B cell (primary cell): Measurements from ENCODE around the gene RHBDF1. TPM values are rescaled to one million over a fixed set of nuclear protein-coding genes. Genes with fewer than 3 reads are reported as not detected.

Source experiments
- ATAC-seq: fragments of 200-7000 bp; cut with Tn5 transposase; one replicate; pipeline ENCODE4 v1.10.0; 2021; ENCODE audit warnings: low read depth, mild to moderate bottlenecking, moderate number of reproducible peaks, moderate library complexity
- CTCF ChIA-PET: fragments of 350-600 bp; sonication (Branson Sonifier 250); formaldehyde crosslinking; loops from one replicate; lab custom pipeline; 2021; ENCODE audit warnings: antibody characterized with exemption, inconsistent platforms; lab: Charles Lee
- POLR2A ChIA-PET: fragments of 350-600 bp; sonication (Branson Sonifier 250); formaldehyde crosslinking; loops from one replicate; lab custom pipeline; 2021; ENCODE audit warnings: antibody characterized with exemption; lab: Charles Lee
- DNase-seq: peaks from one replicate; pipeline ENCODE4 v3.0.0; 2013
- H2AFZ ChIP-seq: 2 replicates; pipeline ENCODE4 v1.6.1; 2012; ENCODE audit warnings: mild to moderate bottlenecking, low read depth, low read length; ENCODE audit not compliant: insufficient read depth, poor library complexity, severe bottlenecking
- H3K27ac ChIP-seq, 2 donors: 1 replicate in 1 of 2; 2 replicates in 1 of 2; pipeline ENCODE4 v1.5.1; 2012 to 2013; ENCODE audit warnings: low read length in 2 of 2, mild to moderate bottlenecking in 2 of 2, moderate library complexity in 1 of 2
- H3K27me3 ChIP-seq, 4 experiments: fragments of 200-600 bp in 1 of 4; sonication (generic) in 1 of 4; replicated peaks in 1 of 4; 1 replicate in 2 of 4; 2 replicates in 2 of 4; pipeline versions ENCODE4 v1.6.1 to v1.7.0; 2013 to 2016; ENCODE audit warnings: low read length in 3 of 4, mild to moderate bottlenecking in 2 of 4, mixed read lengths in 1 of 4, moderate library complexity in 1 of 4; ENCODE audit not compliant: insufficient read depth in 4 of 4, control insufficient read depth in 3 of 4; ENCODE audit errors: control extremely low read depth in 1 of 4
- H3K36me3 ChIP-seq, 2 experiments: replicated peaks in 1 of 2; 1 replicate in 1 of 2; 2 replicates in 1 of 2; pipeline versions ENCODE4 v1.6.1 to v1.7.1; 2013; ENCODE audit warnings: low read length in 1 of 2; ENCODE audit not compliant: insufficient read depth in 2 of 2, control insufficient read depth in 1 of 2; ENCODE audit errors: control extremely low read depth in 1 of 2, extremely low read depth in 1 of 2
- H3K4me1 ChIP-seq, 2 donors: fragments of 200-600 bp in 1 of 2; sonication (generic) in 1 of 2; 1 replicate in 1 of 2; 2 replicates in 1 of 2; pipeline versions ENCODE4 v1.5.1 to v1.6.1; 2013 to 2017; ENCODE audit warnings: low read length in 2 of 2; ENCODE audit not compliant: control insufficient read depth in 2 of 2, insufficient read depth in 2 of 2
- H3K4me2 ChIP-seq: replicated peaks from 2 replicates; pipeline ENCODE3; 2012; ENCODE audit warnings: mild to moderate bottlenecking, low read depth, low read length; ENCODE audit not compliant: poor library complexity, severe bottlenecking
- H3K4me3 ChIP-seq, 5 experiments: fragments of 200-600 bp in 1 of 5; sonication (generic) in 1 of 5; 1 replicate in 3 of 5; 2 replicates in 2 of 5; pipeline versions ENCODE4 v1.5.1 to v1.7.0; 2011 to 2016; ENCODE audit warnings: low read length in 4 of 5, mild to moderate bottlenecking in 4 of 5, low read depth in 2 of 5, control low read depth in 1 of 5, moderate library complexity in 1 of 5; ENCODE audit not compliant: insufficient read depth in 1 of 5; ENCODE audit errors: control extremely low read depth in 1 of 5, extremely low read depth in 1 of 5
- H3K79me2 ChIP-seq: fragments of 200-600 bp; sonication (generic); one replicate; pipeline ENCODE4 v1.6.0; 2016; ENCODE audit warnings: low read length; ENCODE audit not compliant: control insufficient read depth, insufficient read depth
- H3K9ac ChIP-seq: fragments of 200-600 bp; sonication (generic); 2 replicates; pipeline ENCODE4 v1.6.1; 2017; ENCODE audit warnings: mild to moderate bottlenecking, low read length, moderate library complexity
- H3K9me3 ChIP-seq, 3 donors: one replicate each; pipeline versions ENCODE4 v1.6.1 to v1.7.1; 2013; ENCODE audit warnings: low read length in 2 of 3; ENCODE audit not compliant: control insufficient read depth in 2 of 3, insufficient read depth in 1 of 3; ENCODE audit errors: control extremely low read depth in 1 of 3
- H4K20me1 ChIP-seq: 2 replicates; pipeline ENCODE4 v1.6.0; 2012; ENCODE audit warnings: mild to moderate bottlenecking, low read length; ENCODE audit not compliant: insufficient read depth, control insufficient read depth, poor library complexity, severe bottlenecking
- H3K27ac Mint-ChIP-seq: one replicate; pipeline ENCODE4 v1.8.0; 2021; ENCODE audit warnings: mixed read lengths
- H3K27me3 Mint-ChIP-seq: one replicate; pipeline ENCODE4 v1.8.0; 2021; ENCODE audit warnings: mixed read lengths
- H3K4me1 Mint-ChIP-seq: one replicate; pipeline ENCODE4 v1.8.0; 2021; ENCODE audit warnings: mixed read lengths
- H3K4me3 Mint-ChIP-seq: one replicate; pipeline ENCODE4 v1.8.0; 2021; ENCODE audit warnings: mixed read lengths
- H3K9me3 Mint-ChIP-seq: one replicate; pipeline ENCODE4 v1.8.0; 2022; ENCODE audit warnings: mixed read lengths; ENCODE audit not compliant: insufficient read depth
- CTCF ChIP-seq: fragments of 200-600 bp; IDR thresholded peaks from one replicate; pipeline ENCODE4 v1.8.0; 2022; ENCODE audit warnings: antibody characterized with exemption, mild to moderate bottlenecking
- EZH2 ChIP-seq: IDR thresholded peaks from 2 replicates; pipeline ENCODE4 v1.6.1; 2012; ENCODE audit warnings: borderline replicate concordance, low read depth, mild to moderate bottlenecking, moderate library complexity, low read length; ENCODE audit not compliant: insufficient read depth, poor library complexity, severe bottlenecking
- WGBS: methylation state at CpG from one replicate; pipeline ENCODE4 v1.1.5; 2013; ENCODE audit warnings: missing lambda C conversion rate; ENCODE audit not compliant: insufficient coverage; 5-methylcytosine and 5-hydroxymethylcytosine counted together
- intact Hi-C: fragments of 100-400 bp; cut with micrococcal nuclease; formaldehyde crosslinking; loops from one replicate; pipeline ENCODE4 v1.10.0; 2022
- polyA plus RNA-seq: library from polyadenylated mRNA; depleted of rRNA; stranded (reverse); fragments of >200 nt; gene quantifications from 2 replicates; pipeline ENCODE4 v1.2.3, GENCODE V29; 2012
- total RNA-seq, 2 donors: library from RNA; stranded (reverse); fragments of 120-200 nt in 1 of 2; gene quantifications; 1 replicate in 1 of 2; 2 replicates in 1 of 2; pipeline versions ENCODE4 v1.2.3 to v1.2.4, GENCODE V29; 2013 to 2022

RHBDF1 gene
- total and polyA plus RNA-seq, 2 donors (not counting 1 experiment from before 2014, with no cell fraction given), result 0.42 to 0.76 TPM

- Mint-ChIP-seq H3K9me3 (no peaks in the 10 kb centered on the region), H3K4me1 (peaks cover 45% of the 10 kb centered on the region), H3K27ac (peak overlapping the region; percentile 78), H3K4me3 (no peak overlapping the region), H3K27me3 (no peaks in the 10 kb centered on the region)
- Histone ChIP-seq H3K4me1 (peaks cover 31 to 40% of the 10 kb centered on the region in 2 donors), H2AFZ (no peak overlapping the region), H3K27ac (peak overlapping the region in 1 of 2 donors; percentile 44), H3K36me3 (peaks cover 4 to 51% of the 10 kb centered on the region in 2 experiments), H3K79me2 (peaks cover 31% of the 10 kb centered on the region), H3K4me3 (no peak overlapping the region), H4K20me1 (peaks cover under 1% of the 10 kb centered on the region), H3K9ac (no peak overlapping the region), H3K4me2 (no peak overlapping the region), H3K9me3 (no peaks in the 10 kb centered on the region), H3K27me3 (no peaks in the 10 kb centered on the region)
- no peak for ATAC-seq
- TF ChIP-seq CTCF (no peak), EZH2 (no peak)
- intact Hi-C loops, result no loop called here
- ChIA-PET CTCF (interaction anchor here (3.1 kb wide), 1 partner anchor 54 kb away, joined by 14 read pairs; no protein-coding TSS in a partner anchor), POLR2A (no interaction called here)
- no peak for DNase-seq
- WGBS, result 95% methylated on average over 11 of the region's 11 CpGs
Measured at GRCh38 chr16:42069-42457, 30.4 kb downstream of the RHBDF1 start.

- Mint-ChIP-seq H3K4me3 (no peak overlapping the region), H3K27ac (peak overlapping the region; percentile 74), H3K27me3 (no peaks in the 10 kb centered on the region), H3K9me3 (no peaks in the 10 kb centered on the region), H3K4me1 (peaks cover 50% of the 10 kb centered on the region)
- peaks cover 34% of the 10 kb centered on the region for H3K79me2 ChIP-seq
- TF ChIP-seq CTCF (no peak), EZH2 (no peak)
- peaks cover 4 to 47% of the 10 kb centered on the region in 2 experiments for H3K36me3 ChIP-seq
- no peak overlapping the region for H3K9ac ChIP-seq
- peaks cover 36 to 45% of the 10 kb centered on the region in 2 donors for H3K4me1 ChIP-seq
- H3K4me3 ChIP-seq, result no peak overlapping the region
- CTCF ChIA-PET, result interaction anchor here (0.5 to 4.5 kb wide), 2 partner anchors 24 to 321 kb away, joined by 4 to 35 read pairs; no protein-coding TSS in a partner anchor
- no peaks in the 10 kb centered on the region for H3K27me3 ChIP-seq
- no peaks in the 10 kb centered on the region for H3K9me3 ChIP-seq
- no peak overlapping the region for H3K27ac ChIP-seq
- H4K20me1 ChIP-seq, result no peaks in the 10 kb centered on the region
- no peak overlapping the region for H2AFZ ChIP-seq
- no peak for DNase-seq
- no peak for ATAC-seq
- POLR2A ChIA-PET, result interaction anchor here (1.0 kb wide), 1 partner anchor 12 kb away, joined by 4 read pairs; the partner anchor contains the start of genes POLR3K and SNRNP25
- intact Hi-C loops, result no loop called here
- no peak overlapping the region for H3K4me2 ChIP-seq
- 98% methylated on average over 21 of the region's 22 CpGs for WGBS
Measured at GRCh38 chr16:41439-42068, 30.9 kb downstream of the RHBDF1 start.
